PC-9 (cell line): ENCODE measurements around the gene GFY. TPM values are rescaled to one million over a fixed set of nuclear protein-coding genes. Genes with fewer than 3 reads are reported as not detected.

Source experiments
- BruUV-seq: library from RNA; stranded (reverse); fragments of 400-500 nt; replicated peaks from 2 replicates; lab custom pipeline; 2021; lab: Mats Ljungman, UMichigan
- CTCF ChIA-PET: fragments of 300-600 bp; sonication (Branson Sonifier 250); formaldehyde crosslinking; loops from one replicate; lab custom pipeline; 2022; ENCODE audit warnings: antibody characterized with exemption; lab: Charles Lee
- POLR2A ChIA-PET: fragments of 300-600 bp; sonication (Branson Sonifier 250); formaldehyde crosslinking; loops from one replicate; lab custom pipeline; 2022; ENCODE audit warnings: antibody characterized with exemption; ENCODE audit not compliant: unreplicated experiment; lab: Charles Lee
- DNase-seq, 2 experiments: peaks; one replicate each; pipeline versions ENCODE4 v3.0.0 to v3.0.0-alpha.2; 2015 to 2022; ENCODE audit warnings: mixed read lengths in 1 of 2
- H2AFZ ChIP-seq: fragments of 200-600 bp; sonication (generic); 2 replicates; pipeline ENCODE4 v1.8.1; 2017; ENCODE audit warnings: antibody characterized with exemption
- H3F3A ChIP-seq: fragments of 200-600 bp; sonication (generic); 2 replicates; pipeline ENCODE4 v1.8.1; 2017; ENCODE audit warnings: antibody characterized with exemption, mild to moderate bottlenecking, low read depth; ENCODE audit not compliant: insufficient read depth
- H3K27ac ChIP-seq: fragments of 200-600 bp; sonication (generic); 2 replicates; pipeline ENCODE4 v1.6.1; 2016; ENCODE audit warnings: mixed run types
- H3K27me3 ChIP-seq: fragments of 200-600 bp; sonication (generic); 2 replicates; pipeline ENCODE4 v1.6.1; 2016; ENCODE audit warnings: low read depth, mixed run types; ENCODE audit not compliant: insufficient read depth
- H3K36me3 ChIP-seq: fragments of 200-600 bp; sonication (generic); 2 replicates; pipeline ENCODE4 v1.6.1; 2016; ENCODE audit warnings: low read depth, mixed run types
- H3K4me1 ChIP-seq: fragments of 200-600 bp; sonication (generic); replicated peaks from 2 replicates; pipeline ENCODE4 v1.6.1; 2016; ENCODE audit warnings: mixed run types; ENCODE audit not compliant: insufficient read depth
- H3K4me2 ChIP-seq: fragments of 200-600 bp; sonication (generic); 2 replicates; pipeline ENCODE4 v1.6.1; 2017; ENCODE audit warnings: mixed run types
- H3K4me3 ChIP-seq: fragments of 200-600 bp; sonication (generic); 2 replicates; pipeline ENCODE4 v1.6.1; 2016; ENCODE audit warnings: mixed run types
- H3K79me2 ChIP-seq: fragments of 200-600 bp; sonication (generic); 2 replicates; pipeline ENCODE4 v1.6.1; 2017; ENCODE audit warnings: low read depth, mixed run types
- H3K9me2 ChIP-seq: fragments of 200-600 bp; sonication (generic); 2 replicates; pipeline ENCODE4 v1.8.1; 2017; ENCODE audit warnings: mild to moderate bottlenecking; ENCODE audit not compliant: insufficient read depth
- H3K9me3 ChIP-seq: fragments of 200-600 bp; sonication (generic); 2 replicates; pipeline ENCODE4 v1.8.1; 2016; ENCODE audit warnings: low read depth; ENCODE audit not compliant: insufficient read depth
- H4K20me1 ChIP-seq: fragments of 200-600 bp; sonication (generic); 2 replicates; pipeline ENCODE4 v1.8.1; 2017; ENCODE audit not compliant: insufficient read depth
- CTCF ChIP-seq: fragments of 200-600 bp; sonication (generic); conservative IDR thresholded peaks from 2 replicates; pipeline ENCODE4 v1.6.1; 2017; ENCODE audit warnings: mixed run types, antibody characterized with exemption, mild to moderate bottlenecking, moderate library complexity
- EZH2 ChIP-seq: fragments of 200-600 bp; sonication (generic); IDR thresholded peaks from 2 replicates; pipeline ENCODE4 v1.8.0; 2017; ENCODE audit warnings: antibody characterized with exemption, low read depth
- intact Hi-C: fragments of 100-400 bp; cut with micrococcal nuclease; formaldehyde crosslinking; loops from one replicate; pipeline ENCODE4 v1.10.0; 2022; ENCODE audit not compliant: unreplicated experiment
- total RNA-seq: library from RNA; stranded (reverse); gene quantifications from 2 replicates; pipeline ENCODE4 v1.2.3, GENCODE V29; 2021

The GFY gene
- total RNA-seq, 1 experiment from 2014 or later, result not detected

DNA sequence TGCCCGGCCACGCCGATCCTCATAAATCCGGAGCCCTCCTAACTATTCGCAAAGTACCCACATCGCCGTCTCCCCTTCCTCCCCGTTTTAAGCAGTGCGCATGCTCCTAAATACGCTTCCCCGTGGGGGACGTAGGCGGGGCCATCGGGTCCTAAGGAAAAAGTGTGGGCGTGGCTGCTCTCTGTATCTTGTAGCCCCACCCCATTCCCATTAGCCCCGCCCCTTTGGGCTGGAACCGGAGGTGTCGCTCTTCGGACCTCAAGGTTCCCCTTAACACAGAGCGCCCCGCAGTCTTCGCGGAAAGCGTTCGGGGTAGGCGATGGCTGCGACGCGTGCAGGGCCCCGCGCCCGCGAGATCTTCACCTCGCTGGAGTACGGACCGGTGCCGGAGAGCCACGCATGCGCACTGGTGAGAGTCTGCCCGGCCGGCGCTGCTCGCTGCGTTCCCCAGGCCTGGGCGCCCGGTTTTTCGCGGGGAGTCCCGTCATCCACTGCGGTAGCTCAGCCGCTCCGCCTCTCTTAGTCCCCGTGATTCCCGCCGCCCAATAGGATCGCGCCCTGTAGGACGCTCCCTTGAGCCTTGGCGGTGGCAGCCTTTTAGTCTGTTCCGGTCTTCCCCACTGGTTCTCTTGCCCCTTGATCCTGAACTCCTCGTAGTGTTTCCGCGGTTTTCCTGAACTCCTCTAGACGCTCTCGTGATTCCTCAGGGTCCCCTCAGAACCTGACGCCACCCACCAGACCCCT, 28.0 kb downstream of the GFY start, which contains the start of gene ALDH16A1:
ALDH16A1 (plus strand) TSS at position 213 of the 744 bp plus-strand sequence; CDS start at position 320, 107 bp downstream.
- Histone ChIP-seq H3K36me3 (peaks cover 10% of the 10 kb centered on the region), H3K79me2 (peaks cover 59% of the 10 kb centered on the region), H3K9me2 (no peaks in the 10 kb centered on the region), H3K4me1 (peaks cover 13% of the 10 kb centered on the region), H3K27me3 (no peaks in the 10 kb centered on the region), H3F3A (peaks cover 32% of the 10 kb centered on the region), H3K4me3 (peak within 1 kb of the TSS; percentile 87), H4K20me1 (no peaks in the 10 kb centered on the region), H3K4me2 (peak within 1 kb of the TSS; percentile 85), H3K9me3 (no peaks in the 10 kb centered on the region), H2AFZ (peak within 1 kb of the TSS; percentile 85), H3K27ac (peak within 1 kb of the TSS; percentile 92)
- peak; percentile 93 to 96 for DNase-seq
- CTCF ChIA-PET, result interaction anchor here (0.6 kb wide), 1 partner anchor 434 kb away, joined by 6 read pairs; no protein-coding TSS in a partner anchor
- TF ChIP-seq CTCF (no peak), EZH2 (no peak)
- intact Hi-C loops, result loop anchor here (1.0 to 2.0 kb wide), 3 partner anchors 34 to 188 kb away; partner anchors contain the start of genes RPL13A, RPS11 and RRAS
- POLR2A ChIA-PET, result interaction anchor here (0.5 to 1.0 kb wide), 10 partner anchors 188 to 1090 kb away, joined by 3 to 7 read pairs (median 4); partner anchors contain the start of genes BCL2L12, CA11 and IRF3
- no TSS peak for BruUV-seq

- Histone ChIP-seq H3K27me3 (no peaks in the 10 kb centered on the region), H3F3A (peaks cover 26% of the 10 kb centered on the region), H3K79me2 (peaks cover 53% of the 10 kb centered on the region), H3K4me2 (peak overlapping the region; percentile 85), H3K9me3 (no peaks in the 10 kb centered on the region), H3K27ac (peak overlapping the region; percentile 92), H4K20me1 (no peaks in the 10 kb centered on the region), H3K36me3 (peaks cover 4% of the 10 kb centered on the region), H2AFZ (peak overlapping the region; percentile 70), H3K9me2 (no peaks in the 10 kb centered on the region), H3K4me1 (peaks cover 13% of the 10 kb centered on the region), H3K4me3 (peak overlapping the region; percentile 87)
- DNase-seq, result no peak
- intact Hi-C loops, result loop anchor here (1.0 to 2.0 kb wide), 3 partner anchors 34 to 187 kb away; partner anchors contain the start of genes RPL13A, RPS11 and RRAS
- ChIA-PET CTCF (no interaction called here), POLR2A (interaction anchor here (0.5 to 1.0 kb wide), 7 partner anchors 187 to 1043 kb away, joined by 3 to 7 read pairs (median 5); partner anchors contain the start of genes BCL2L12, CA11 and IRF3)
- TSS peak; percentile 86 for BruUV-seq
- TF ChIP-seq EZH2 (no peak), CTCF (no peak)
Observed at GRCh38 chr19:49453757-49454240, 28.6 kb downstream of the GFY start.

GRCh38 chr19:49455773-49456172, 30.6 kb downstream of the GFY start:
- Histone ChIP-seq H3K4me3 (no peak overlapping the region), H3K79me2 (peaks cover 34% of the 10 kb centered on the region), H3K4me2 (no peak overlapping the region), H2AFZ (no peak overlapping the region), H3K27me3 (no peaks in the 10 kb centered on the region), H4K20me1 (no peaks in the 10 kb centered on the region), H3K4me1 (peaks cover 6% of the 10 kb centered on the region), H3F3A (peaks cover 26% of the 10 kb centered on the region), H3K27ac (no peak overlapping the region; the same call in 1 of the 2 replicates), H3K9me3 (no peaks in the 10 kb centered on the region), H3K36me3 (peaks cover 8% of the 10 kb centered on the region), H3K9me2 (no peaks in the 10 kb centered on the region)
- no peak for DNase-seq
- intact Hi-C loops, result no loop called here
- TF ChIP-seq EZH2 (no peak), CTCF (no peak)
- CTCF ChIA-PET, result no interaction called here
- POLR2A ChIA-PET, result interaction anchor here (0.6 kb wide), 1 partner anchor 40 kb away, joined by 3 read pairs; the partner anchor contains the start of gene RPS11
- BruUV-seq, result no TSS peak
